Ishikawa (cell line): ENCODE measurements around the gene GAL3ST1.

Experiments
- CREB1 ChIP-seq: IDR thresholded peaks from 2 replicates; pipeline ENCODE4 v1.6.1; 2012; ENCODE audit warnings: low read depth
- EGR1 ChIP-seq: IDR thresholded peaks from 2 replicates; pipeline ENCODE4 v1.6.1; 2012
- EP300 ChIP-seq: IDR thresholded peaks from 2 replicates; pipeline ENCODE4 v1.6.1; 2012; ENCODE audit warnings: borderline replicate concordance
- FOXM1 ChIP-seq: IDR thresholded peaks from 2 replicates; pipeline ENCODE4 v1.6.1; 2012; ENCODE audit warnings: low read depth, borderline replicate concordance
- RAD21 ChIP-seq: IDR thresholded peaks from 2 replicates; pipeline ENCODE4 v1.6.1; 2012; ENCODE audit warnings: low read depth
- TAF1 ChIP-seq: IDR thresholded peaks from 2 replicates; pipeline ENCODE4 v1.6.1; 2012; ENCODE audit warnings: low read depth, mild to moderate bottlenecking
- YY1 ChIP-seq: IDR thresholded peaks from 2 replicates; pipeline ENCODE4 v1.6.1; 2012; ENCODE audit warnings: low read depth
- ZBTB7A ChIP-seq: IDR thresholded peaks from 2 replicates; pipeline ENCODE4 v1.6.1; 2012; ENCODE audit warnings: low read depth
- TF ChIP-seq, protein P1 (sequence below): IDR thresholded peaks from 2 replicates; pipeline ENCODE4 v1.6.1; 2012
- TF ChIP-seq, protein P2 (sequence below): IDR thresholded peaks from 2 replicates; pipeline ENCODE4 v1.6.1; 2012; ENCODE audit warnings: low read depth, mild to moderate bottlenecking

DNA sequence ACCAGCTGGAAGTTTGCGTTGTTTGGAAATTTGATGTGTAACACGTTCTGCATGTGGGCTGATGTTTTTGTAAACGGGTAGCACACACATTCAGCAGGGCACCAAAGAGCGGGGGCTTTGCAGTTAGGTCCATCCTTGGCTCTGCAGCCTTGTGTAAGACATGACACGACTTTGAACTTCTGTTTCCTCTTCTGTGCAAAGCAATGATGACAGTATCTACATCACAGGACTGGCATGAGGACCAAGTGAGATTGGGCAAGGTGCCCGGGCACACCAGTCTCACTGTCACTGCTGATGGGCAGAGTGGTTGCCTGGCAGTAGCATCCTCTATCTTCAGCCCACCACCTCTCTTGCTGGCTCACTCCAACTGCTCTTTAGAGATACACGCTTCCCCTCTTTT lies 35.8 kb upstream of the GAL3ST1 start:
- TF ChIP-seq FOXM1: no peak
- TF ChIP-seq TAF1: no peak
- TF ChIP-seq EGR1: no peak
- TF ChIP-seq ZBTB7A: no peak
- TF ChIP-seq YY1: no peak
- TF ChIP-seq EP300: no peak
- TF ChIP-seq RAD21: no peak
- TF ChIP-seq, protein P1, sequence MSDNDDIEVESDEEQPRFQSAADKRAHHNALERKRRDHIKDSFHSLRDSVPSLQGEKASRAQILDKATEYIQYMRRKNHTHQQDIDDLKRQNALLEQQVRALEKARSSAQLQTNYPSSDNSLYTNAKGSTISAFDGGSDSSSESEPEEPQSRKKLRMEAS: no peak
- TF ChIP-seq, protein P2, sequence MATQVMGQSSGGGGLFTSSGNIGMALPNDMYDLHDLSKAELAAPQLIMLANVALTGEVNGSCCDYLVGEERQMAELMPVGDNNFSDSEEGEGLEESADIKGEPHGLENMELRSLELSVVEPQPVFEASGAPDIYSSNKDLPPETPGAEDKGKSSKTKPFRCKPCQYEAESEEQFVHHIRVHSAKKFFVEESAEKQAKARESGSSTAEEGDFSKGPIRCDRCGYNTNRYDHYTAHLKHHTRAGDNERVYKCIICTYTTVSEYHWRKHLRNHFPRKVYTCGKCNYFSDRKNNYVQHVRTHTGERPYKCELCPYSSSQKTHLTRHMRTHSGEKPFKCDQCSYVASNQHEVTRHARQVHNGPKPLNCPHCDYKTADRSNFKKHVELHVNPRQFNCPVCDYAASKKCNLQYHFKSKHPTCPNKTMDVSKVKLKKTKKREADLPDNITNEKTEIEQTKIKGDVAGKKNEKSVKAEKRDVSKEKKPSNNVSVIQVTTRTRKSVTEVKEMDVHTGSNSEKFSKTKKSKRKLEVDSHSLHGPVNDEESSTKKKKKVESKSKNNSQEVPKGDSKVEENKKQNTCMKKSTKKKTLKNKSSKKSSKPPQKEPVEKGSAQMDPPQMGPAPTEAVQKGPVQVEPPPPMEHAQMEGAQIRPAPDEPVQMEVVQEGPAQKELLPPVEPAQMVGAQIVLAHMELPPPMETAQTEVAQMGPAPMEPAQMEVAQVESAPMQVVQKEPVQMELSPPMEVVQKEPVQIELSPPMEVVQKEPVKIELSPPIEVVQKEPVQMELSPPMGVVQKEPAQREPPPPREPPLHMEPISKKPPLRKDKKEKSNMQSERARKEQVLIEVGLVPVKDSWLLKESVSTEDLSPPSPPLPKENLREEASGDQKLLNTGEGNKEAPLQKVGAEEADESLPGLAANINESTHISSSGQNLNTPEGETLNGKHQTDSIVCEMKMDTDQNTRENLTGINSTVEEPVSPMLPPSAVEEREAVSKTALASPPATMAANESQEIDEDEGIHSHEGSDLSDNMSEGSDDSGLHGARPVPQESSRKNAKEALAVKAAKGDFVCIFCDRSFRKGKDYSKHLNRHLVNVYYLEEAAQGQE: no peak
- no peak for TF ChIP-seq CREB1
